ENCODE results near the gene GK.
"Not testable (repeated sequence)": the region's sequence is repeated elsewhere in the genome, so short reads cannot be mapped to it uniquely, and the experiment has no call there.

Gene GK

DNA sequence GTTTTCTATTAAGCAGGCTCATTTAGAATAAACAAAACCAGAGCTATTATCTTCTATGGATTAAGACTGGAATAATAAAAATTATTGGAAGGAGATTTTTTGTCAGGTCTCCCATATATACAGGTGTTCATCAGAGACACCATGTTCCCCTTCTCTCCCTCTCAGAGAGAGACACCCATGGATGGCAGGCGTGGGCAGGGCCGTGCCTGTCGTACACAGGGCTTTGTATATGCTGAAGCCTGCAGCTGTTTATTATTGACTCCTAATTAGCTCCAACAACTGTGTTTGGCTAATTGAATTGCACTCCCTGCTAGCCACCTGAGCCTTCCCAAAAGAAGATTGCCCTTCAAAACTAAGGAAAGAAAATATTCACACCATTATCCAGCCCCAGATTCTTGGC lies 81.6 kb downstream of the GK start:
- H3K27me3 ChIP-seq (ENCODE audit: control insufficient read depth, insufficient read depth, low read length) = no peaks in the 10 kb centered on the region
- H3K9ac ChIP-seq (ENCODE audit: low read length) = no peak overlapping the region
- no peaks in the 10 kb centered on the region for H3K36me3 ChIP-seq (ENCODE audit: control insufficient read depth, insufficient read depth, low read length)
- no peak overlapping the region for H3K27ac ChIP-seq (ENCODE audit: low read depth, low read length)
- H3K4me3 ChIP-seq (ENCODE audit: low read length) = no peak overlapping the region
- H3K4me1 ChIP-seq (ENCODE audit: control insufficient read depth, insufficient read depth, low read length) = no peaks in the 10 kb centered on the region

DNA sequence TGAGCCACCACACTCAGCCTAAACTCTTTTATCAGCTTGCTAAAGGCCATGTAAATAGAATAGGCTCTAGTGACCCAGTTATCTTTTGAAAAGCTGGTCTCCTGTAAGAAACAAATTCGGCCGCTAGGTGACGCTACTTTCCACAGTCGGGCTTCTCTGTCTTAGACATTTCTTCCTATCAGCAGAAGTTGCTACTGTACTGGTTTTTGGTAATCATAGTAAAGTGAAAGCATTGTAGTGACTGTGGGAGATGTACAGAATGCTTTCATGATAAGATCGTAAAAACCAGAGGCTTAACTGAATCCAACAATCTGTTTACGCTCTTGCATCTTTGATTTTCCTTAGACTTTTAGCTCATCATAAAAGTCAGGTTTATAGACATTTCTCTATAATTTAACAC lies 82.6 kb downstream of the GK start:
- Histone ChIP-seq H3K4me1 (ENCODE audit: control insufficient read depth, insufficient read depth, low read length) (no peaks in the 10 kb centered on the region), H3K9ac (ENCODE audit: low read length) (no peak overlapping the region), H3K27ac (ENCODE audit: low read depth, low read length) (no peak overlapping the region), H3K4me3 (ENCODE audit: low read length) (no peak overlapping the region), H3K36me3 (ENCODE audit: control insufficient read depth, insufficient read depth, low read length) (no peaks in the 10 kb centered on the region), H3K27me3 (ENCODE audit: control insufficient read depth, insufficient read depth, low read length) (no peaks in the 10 kb centered on the region)

DNA sequence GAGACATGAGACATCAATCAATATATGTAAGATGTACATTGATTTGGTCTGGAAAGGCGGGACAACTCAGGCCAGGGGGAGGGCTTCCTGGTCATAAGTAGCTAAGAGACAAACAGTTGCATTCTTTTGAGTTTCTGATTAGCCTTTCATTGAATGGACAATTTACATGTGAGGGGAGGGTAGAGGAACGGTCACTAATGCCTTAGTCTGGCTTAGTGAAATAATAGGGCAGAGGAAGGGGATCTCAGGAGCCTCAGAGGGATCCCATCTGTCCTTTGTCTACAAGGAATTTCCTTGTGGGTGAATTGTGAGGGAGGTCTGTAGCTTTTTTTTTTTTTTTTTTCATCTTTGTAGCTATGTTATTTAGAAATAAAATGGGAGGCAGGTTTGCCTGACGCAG lies 88.3 kb downstream of the GK start:
- H3K4me3 ChIP-seq (ENCODE audit: low read length) = no peak overlapping the region
- H3K27me3 ChIP-seq (ENCODE audit: control insufficient read depth, insufficient read depth, low read length) = no peaks in the 10 kb centered on the region
- H3K36me3 ChIP-seq (ENCODE audit: control insufficient read depth, insufficient read depth, low read length) = no peaks in the 10 kb centered on the region
- no peak overlapping the region for H3K9ac ChIP-seq (ENCODE audit: low read length)
- H3K4me1 ChIP-seq (ENCODE audit: control insufficient read depth, insufficient read depth, low read length) = no peaks in the 10 kb centered on the region
- no peak overlapping the region for H3K27ac ChIP-seq (ENCODE audit: low read depth, low read length)

DNA sequence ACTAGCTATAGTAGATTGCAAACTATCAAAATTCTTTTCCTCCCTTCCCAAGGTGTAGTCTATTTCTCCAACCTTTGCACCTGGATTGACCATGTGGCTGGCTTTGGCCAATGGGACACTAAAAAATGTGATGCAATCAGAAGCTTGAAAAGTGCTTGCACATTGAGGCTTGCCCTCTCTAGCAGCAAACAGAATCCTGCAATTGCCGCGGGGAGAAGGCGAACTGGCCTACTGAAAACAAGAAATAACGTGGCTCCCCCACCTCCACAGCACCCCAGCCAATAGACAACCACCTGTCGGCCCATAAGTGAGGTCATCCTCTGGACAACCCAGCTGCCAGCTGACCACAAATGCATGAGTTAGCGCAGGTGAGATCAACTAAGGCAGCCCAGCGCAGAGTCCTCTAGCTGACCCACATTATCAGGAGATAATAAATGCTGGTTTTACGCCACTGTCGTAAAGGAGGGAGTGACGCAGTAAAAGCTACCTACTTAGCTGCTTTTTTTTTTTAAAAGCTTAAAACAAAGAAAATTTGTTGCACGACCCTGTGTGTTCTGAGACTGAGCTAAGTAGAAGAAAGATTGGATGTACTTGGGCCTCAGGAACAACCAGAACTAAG lies 95.2 kb downstream of the GK start:
- H3K4me3 ChIP-seq (ENCODE audit: low read length) = no peak overlapping the region
- no peaks in the 10 kb centered on the region for H3K36me3 ChIP-seq (ENCODE audit: control insufficient read depth, insufficient read depth, low read length)
- H3K27ac ChIP-seq (ENCODE audit: low read depth, low read length) = no peak overlapping the region
- no peak overlapping the region for H3K9ac ChIP-seq (ENCODE audit: low read length)
- H3K4me1 ChIP-seq (ENCODE audit: control insufficient read depth, insufficient read depth, low read length) = no peaks in the 10 kb centered on the region
- H3K27me3 ChIP-seq (ENCODE audit: control insufficient read depth, insufficient read depth, low read length) = no peaks in the 10 kb centered on the region

DNA sequence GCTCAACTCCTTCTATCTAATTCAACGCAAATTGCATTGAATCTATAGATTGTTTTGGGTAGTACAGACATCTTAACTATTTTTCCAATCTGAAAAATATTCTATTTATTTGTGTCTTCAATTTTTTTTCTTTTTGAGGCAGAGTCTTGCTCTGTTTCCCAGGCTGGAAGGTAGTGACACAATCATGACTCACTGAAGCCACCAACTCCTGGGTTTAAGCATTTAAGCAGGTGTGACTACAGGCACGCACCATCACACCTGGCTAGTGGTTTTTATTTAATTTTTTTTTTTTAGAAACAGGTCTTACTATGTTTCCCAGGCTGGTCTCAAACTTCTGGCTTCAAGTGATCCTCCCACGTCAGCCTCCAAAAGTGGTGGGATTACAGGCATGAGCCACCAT lies 98.3 kb downstream of the GK start:
- H3K27ac ChIP-seq (ENCODE audit: low read depth, low read length) = no peak overlapping the region
- H3K27me3 ChIP-seq (ENCODE audit: control insufficient read depth, insufficient read depth, low read length) = no peaks in the 10 kb centered on the region
- H3K4me1 ChIP-seq (ENCODE audit: control insufficient read depth, insufficient read depth, low read length) = no peaks in the 10 kb centered on the region
- H3K4me3 ChIP-seq (ENCODE audit: low read length) = no peak overlapping the region
- no peak overlapping the region for H3K9ac ChIP-seq (ENCODE audit: low read length)
- no peaks in the 10 kb centered on the region for H3K36me3 ChIP-seq (ENCODE audit: control insufficient read depth, insufficient read depth, low read length)

DNA sequence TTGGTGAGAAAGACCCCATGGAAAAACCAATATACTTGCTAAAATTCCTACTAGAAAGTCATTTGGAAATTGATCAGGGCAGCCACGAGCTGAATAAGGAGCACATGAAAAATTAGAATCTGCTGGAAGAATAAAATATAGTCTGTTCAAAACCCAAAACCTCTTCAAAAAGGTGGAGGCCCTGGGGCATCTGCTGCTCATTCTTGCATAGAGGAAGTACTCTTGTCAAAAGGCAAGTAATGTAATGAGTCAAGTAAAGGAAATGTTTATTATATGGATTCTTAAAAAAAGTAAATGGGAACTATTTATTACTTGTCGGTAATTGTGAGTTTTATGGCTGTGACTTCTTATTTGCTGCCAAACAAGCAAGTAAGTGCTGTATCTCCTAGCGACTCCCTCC lies 109.5 kb downstream of the GK start:
- H3K27ac ChIP-seq (ENCODE audit: low read depth, low read length) = no peak overlapping the region
- H3K4me3 ChIP-seq (ENCODE audit: low read length) = no peak overlapping the region
- H3K27me3 ChIP-seq (ENCODE audit: control insufficient read depth, insufficient read depth, low read length) = no peaks in the 10 kb centered on the region
- no peaks in the 10 kb centered on the region for H3K36me3 ChIP-seq (ENCODE audit: control insufficient read depth, insufficient read depth, low read length)
- no peak overlapping the region for H3K9ac ChIP-seq (ENCODE audit: low read length)
- no peaks in the 10 kb centered on the region for H3K4me1 ChIP-seq (ENCODE audit: control insufficient read depth, insufficient read depth, low read length)

DNA sequence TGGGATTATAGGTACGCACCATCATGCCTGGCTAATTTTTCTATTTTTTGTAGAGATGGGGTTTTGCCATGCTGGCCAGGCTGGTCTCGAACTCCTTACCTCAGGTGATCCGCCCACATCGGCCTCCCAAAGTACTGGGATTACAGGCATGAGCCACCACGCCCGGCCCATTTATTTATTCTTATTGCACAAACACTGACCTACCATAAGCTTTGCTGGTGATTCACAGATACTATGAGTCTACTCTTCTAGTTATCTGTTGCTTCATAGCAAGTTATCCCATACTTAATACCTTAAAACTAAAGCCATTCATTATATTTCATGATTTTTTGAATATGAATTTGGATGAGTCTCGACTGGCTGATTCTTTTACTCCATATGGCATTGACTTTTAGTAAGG lies 120.5 kb downstream of the GK start:
- H3K27me3 ChIP-seq (ENCODE audit: control insufficient read depth, insufficient read depth, low read length); H3K36me3 ChIP-seq (ENCODE audit: control insufficient read depth, insufficient read depth, low read length); H3K9ac ChIP-seq (ENCODE audit: low read length); H3K4me3 ChIP-seq (ENCODE audit: low read length); H3K27ac ChIP-seq (ENCODE audit: low read depth, low read length); H3K4me1 ChIP-seq (ENCODE audit: control insufficient read depth, insufficient read depth, low read length): not testable (repeated sequence)

DNA sequence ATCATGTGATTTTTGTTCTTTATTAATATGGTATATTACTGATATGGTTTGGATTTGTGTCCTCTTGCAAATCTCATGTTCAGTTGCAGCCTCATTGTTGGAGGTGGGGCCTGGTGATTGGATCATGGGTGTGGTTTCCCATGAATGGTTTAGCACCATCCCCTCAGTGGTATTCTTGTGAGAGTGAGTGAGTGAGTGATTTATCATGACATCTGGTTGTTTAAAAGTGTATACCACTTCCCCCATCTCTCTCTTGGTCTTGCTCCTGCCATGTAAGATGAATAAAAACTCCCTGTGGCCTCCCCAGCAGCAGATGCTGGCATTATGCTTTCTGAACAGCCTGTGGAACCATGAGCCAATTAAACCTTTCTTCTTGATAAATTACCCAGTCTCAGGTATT lies 124.4 kb downstream of the GK start:
- H3K9ac ChIP-seq (ENCODE audit: low read length) = no peak overlapping the region
- H3K4me3 ChIP-seq (ENCODE audit: low read length) = no peak overlapping the region
- H3K4me1 ChIP-seq (ENCODE audit: control insufficient read depth, insufficient read depth, low read length) = no peaks in the 10 kb centered on the region
- H3K36me3 ChIP-seq (ENCODE audit: control insufficient read depth, insufficient read depth, low read length) = no peaks in the 10 kb centered on the region
- no peaks in the 10 kb centered on the region for H3K27me3 ChIP-seq (ENCODE audit: control insufficient read depth, insufficient read depth, low read length)
- no peak overlapping the region for H3K27ac ChIP-seq (ENCODE audit: low read depth, low read length)

DNA sequence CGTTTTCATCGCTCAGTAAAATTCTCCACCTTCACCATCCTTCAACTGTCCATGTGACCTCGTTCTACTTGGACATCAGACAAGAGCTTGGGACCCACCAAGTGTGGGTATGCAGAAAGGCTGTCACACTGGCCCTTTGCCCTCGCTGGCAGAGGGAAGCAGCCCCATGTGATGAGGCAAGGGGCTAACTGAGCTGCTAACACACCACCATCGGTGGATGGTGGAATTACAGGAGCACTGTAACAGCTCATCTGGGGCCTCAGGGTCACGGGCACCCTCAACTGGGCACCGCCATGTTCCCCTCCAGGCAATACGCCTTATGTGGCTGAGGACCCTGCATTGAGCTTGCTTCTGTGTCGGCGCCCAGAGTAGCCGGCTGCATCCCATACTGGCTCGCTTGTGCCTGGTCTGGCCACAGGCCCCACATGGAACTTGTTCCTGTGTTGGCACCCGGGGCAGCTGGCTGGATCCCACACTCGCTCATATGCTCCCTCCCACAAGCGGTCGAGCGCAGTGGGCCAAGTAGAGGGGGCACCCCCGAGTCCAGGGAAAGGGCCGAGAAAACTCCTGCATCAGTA lies 126.3 kb downstream of the GK start:
- H3K4me3 ChIP-seq (ENCODE audit: low read length) = no peak overlapping the region
- no peaks in the 10 kb centered on the region for H3K36me3 ChIP-seq (ENCODE audit: control insufficient read depth, insufficient read depth, low read length)
- no peak overlapping the region for H3K9ac ChIP-seq (ENCODE audit: low read length)
- no peaks in the 10 kb centered on the region for H3K27me3 ChIP-seq (ENCODE audit: control insufficient read depth, insufficient read depth, low read length)
- H3K27ac ChIP-seq (ENCODE audit: low read depth, low read length) = no peak overlapping the region
- no peaks in the 10 kb centered on the region for H3K4me1 ChIP-seq (ENCODE audit: control insufficient read depth, insufficient read depth, low read length)
